Measurements from ENCODE around the gene SORBS1. TPM values are rescaled to one million over a fixed set of nuclear protein-coding genes. Genes with fewer than 3 reads are reported as not detected.

SORBS1 gene
- polyA plus RNA-seq, 1 donor from 2014 or later, result 39.5 TPM

DNA sequence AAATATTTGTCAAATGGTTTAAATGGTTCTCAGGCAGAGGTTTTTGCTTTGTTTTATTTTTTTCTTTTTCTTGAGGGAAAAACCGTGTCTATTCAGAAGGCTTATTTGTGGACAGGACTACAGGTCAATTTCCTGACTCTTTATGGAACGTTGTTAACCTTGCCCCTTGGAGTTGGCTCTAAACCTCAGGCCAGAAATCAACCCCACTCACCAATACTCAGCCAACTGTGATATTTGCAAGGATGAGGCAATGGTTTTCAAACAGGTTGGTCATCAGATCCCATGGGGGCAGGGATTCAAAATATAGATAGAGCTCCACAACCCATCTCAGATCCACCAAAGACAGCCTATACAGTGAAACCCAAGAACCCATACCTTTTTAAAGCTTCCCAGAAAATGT, 280.5 kb downstream of the SORBS1 start:
- no peak overlapping the region for H3K4me3 ChIP-seq (ENCODE audit: low read length)
- no peaks in the 10 kb centered on the region for H3K79me2 ChIP-seq (replicated peaks; ENCODE audit: insufficient read depth, low read length)
- no peaks in the 10 kb centered on the region for H3K36me3 ChIP-seq (ENCODE audit: insufficient read depth, low read length)
- H3K9ac ChIP-seq (ENCODE audit: low read length), result no peak overlapping the region
- no peak overlapping the region for H3K27ac ChIP-seq (ENCODE audit: low read length)
- TF ChIP-seq EP300 (conservative IDR thresholded peaks at IDR 0.05; ENCODE audit: poor library complexity, severe bottlenecking), result no peak
- H3F3A ChIP-seq (ENCODE audit: insufficient read depth, low read length, poor library complexity, severe bottlenecking), result no peaks in the 10 kb centered on the region
- no peak overlapping the region for H3K4me2 ChIP-seq (ENCODE audit: low read length)
- H4K20me1 ChIP-seq (ENCODE audit: insufficient read depth), result no peaks in the 10 kb centered on the region
- no peak overlapping the region for H2AFZ ChIP-seq (ENCODE audit: low read depth, low read length)
- no peaks in the 10 kb centered on the region for H3K27me3 ChIP-seq (ENCODE audit: insufficient read depth, low read depth, low read length)
- no peaks in the 10 kb centered on the region for H3K9me2 ChIP-seq (ENCODE audit: insufficient read depth, low read length)
- H3K9me3 ChIP-seq (ENCODE audit: low read length), result no peaks in the 10 kb centered on the region

DNA sequence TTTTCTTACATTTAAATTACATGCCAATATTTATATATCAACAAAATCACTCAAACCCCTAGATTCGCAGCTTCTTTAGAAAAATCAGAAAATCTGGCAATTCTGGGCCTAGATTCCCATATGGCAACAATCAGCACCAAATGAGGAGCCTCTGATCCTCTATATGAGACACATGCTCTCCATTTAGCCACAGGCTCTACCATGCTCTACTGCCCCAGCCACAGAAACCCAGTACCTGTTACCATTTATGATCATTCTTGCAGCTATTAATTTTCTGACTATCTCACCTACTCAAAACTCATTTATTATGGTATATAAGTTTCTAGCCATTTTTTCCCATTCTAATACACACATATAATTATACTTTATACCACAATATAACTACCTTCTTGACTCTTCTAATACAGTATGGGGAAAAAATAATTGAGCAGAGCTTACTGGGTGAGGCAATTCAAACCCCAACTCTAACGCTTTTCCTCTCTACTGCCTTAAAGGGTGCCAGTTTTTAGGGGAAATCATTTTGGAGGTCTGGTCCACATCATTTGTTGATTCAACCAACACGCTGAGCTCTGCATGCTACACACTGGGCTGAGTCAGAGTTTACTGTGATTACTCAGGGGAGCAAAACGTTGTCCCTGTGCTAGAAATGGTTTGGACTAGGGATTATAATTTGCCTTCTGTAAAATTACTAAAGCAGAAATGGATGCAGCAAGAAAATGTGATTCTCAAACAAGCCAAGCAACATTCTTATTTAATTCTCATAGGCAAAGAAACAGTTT, 281.9 kb downstream of the SORBS1 start:
- H3K4me2 ChIP-seq (ENCODE audit: low read length), result no peak overlapping the region
- no peaks in the 10 kb centered on the region for H3K36me3 ChIP-seq (ENCODE audit: insufficient read depth, low read length)
- H3K4me3 ChIP-seq (ENCODE audit: low read length), result no peak overlapping the region
- no peaks in the 10 kb centered on the region for H3K27me3 ChIP-seq (ENCODE audit: insufficient read depth, low read depth, low read length)
- no peak overlapping the region for H3K27ac ChIP-seq (ENCODE audit: low read length)
- no peaks in the 10 kb centered on the region for H3K79me2 ChIP-seq (replicated peaks; ENCODE audit: insufficient read depth, low read length)
- TF ChIP-seq SMC3 (conservative IDR thresholded peaks at IDR 0.05; ENCODE audit: poor library complexity), result no peak
- TF ChIP-seq POLR2AphosphoS5 (IDR thresholded peaks at IDR 0.05), result no peak
- TF ChIP-seq, protein P1, sequence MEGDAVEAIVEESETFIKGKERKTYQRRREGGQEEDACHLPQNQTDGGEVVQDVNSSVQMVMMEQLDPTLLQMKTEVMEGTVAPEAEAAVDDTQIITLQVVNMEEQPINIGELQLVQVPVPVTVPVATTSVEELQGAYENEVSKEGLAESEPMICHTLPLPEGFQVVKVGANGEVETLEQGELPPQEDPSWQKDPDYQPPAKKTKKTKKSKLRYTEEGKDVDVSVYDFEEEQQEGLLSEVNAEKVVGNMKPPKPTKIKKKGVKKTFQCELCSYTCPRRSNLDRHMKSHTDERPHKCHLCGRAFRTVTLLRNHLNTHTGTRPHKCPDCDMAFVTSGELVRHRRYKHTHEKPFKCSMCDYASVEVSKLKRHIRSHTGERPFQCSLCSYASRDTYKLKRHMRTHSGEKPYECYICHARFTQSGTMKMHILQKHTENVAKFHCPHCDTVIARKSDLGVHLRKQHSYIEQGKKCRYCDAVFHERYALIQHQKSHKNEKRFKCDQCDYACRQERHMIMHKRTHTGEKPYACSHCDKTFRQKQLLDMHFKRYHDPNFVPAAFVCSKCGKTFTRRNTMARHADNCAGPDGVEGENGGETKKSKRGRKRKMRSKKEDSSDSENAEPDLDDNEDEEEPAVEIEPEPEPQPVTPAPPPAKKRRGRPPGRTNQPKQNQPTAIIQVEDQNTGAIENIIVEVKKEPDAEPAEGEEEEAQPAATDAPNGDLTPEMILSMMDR (IDR thresholded peaks at IDR 0.05; ENCODE audit: poor library complexity, severe bottlenecking), result no peak
- no peak for TF ChIP-seq EP300 (conservative IDR thresholded peaks at IDR 0.05; ENCODE audit: poor library complexity, severe bottlenecking)
- TF ChIP-seq EZH2 (IDR thresholded peaks at IDR 0.05; ENCODE audit: borderline replicate concordance, insufficient read depth, low read length, poor library complexity, severe bottlenecking), result no peak
- no peak for TF ChIP-seq TAF1 (IDR thresholded peaks at IDR 0.05; ENCODE audit: low read depth)
- no peak for TF ChIP-seq RAD21 (conservative IDR thresholded peaks at IDR 0.05)
- TF ChIP-seq, protein P2, sequence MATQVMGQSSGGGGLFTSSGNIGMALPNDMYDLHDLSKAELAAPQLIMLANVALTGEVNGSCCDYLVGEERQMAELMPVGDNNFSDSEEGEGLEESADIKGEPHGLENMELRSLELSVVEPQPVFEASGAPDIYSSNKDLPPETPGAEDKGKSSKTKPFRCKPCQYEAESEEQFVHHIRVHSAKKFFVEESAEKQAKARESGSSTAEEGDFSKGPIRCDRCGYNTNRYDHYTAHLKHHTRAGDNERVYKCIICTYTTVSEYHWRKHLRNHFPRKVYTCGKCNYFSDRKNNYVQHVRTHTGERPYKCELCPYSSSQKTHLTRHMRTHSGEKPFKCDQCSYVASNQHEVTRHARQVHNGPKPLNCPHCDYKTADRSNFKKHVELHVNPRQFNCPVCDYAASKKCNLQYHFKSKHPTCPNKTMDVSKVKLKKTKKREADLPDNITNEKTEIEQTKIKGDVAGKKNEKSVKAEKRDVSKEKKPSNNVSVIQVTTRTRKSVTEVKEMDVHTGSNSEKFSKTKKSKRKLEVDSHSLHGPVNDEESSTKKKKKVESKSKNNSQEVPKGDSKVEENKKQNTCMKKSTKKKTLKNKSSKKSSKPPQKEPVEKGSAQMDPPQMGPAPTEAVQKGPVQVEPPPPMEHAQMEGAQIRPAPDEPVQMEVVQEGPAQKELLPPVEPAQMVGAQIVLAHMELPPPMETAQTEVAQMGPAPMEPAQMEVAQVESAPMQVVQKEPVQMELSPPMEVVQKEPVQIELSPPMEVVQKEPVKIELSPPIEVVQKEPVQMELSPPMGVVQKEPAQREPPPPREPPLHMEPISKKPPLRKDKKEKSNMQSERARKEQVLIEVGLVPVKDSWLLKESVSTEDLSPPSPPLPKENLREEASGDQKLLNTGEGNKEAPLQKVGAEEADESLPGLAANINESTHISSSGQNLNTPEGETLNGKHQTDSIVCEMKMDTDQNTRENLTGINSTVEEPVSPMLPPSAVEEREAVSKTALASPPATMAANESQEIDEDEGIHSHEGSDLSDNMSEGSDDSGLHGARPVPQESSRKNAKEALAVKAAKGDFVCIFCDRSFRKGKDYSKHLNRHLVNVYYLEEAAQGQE (IDR thresholded peaks at IDR 0.05; ENCODE audit: borderline replicate concordance), result no peak
- TF ChIP-seq MXI1 (conservative IDR thresholded peaks at IDR 0.05; ENCODE audit: poor library complexity, severe bottlenecking), result no peak
- no peak overlapping the region for H2AFZ ChIP-seq (ENCODE audit: low read depth, low read length)
- H3K9ac ChIP-seq (ENCODE audit: low read length), result no peak overlapping the region
- no peaks in the 10 kb centered on the region for H3F3A ChIP-seq (ENCODE audit: insufficient read depth, low read length, poor library complexity, severe bottlenecking)
- H4K20me1 ChIP-seq (ENCODE audit: insufficient read depth), result no peaks in the 10 kb centered on the region
- H3K9me3 ChIP-seq (ENCODE audit: low read length), result no peaks in the 10 kb centered on the region
- no peaks in the 10 kb centered on the region for H3K9me2 ChIP-seq (ENCODE audit: insufficient read depth, low read length)

All from neural cell (in vitro differentiated cells).